Brain pericyte (primary cell): ENCODE data around the gene PSEN2.
"Not testable (repeated sequence)": the region's sequence is repeated elsewhere in the genome, so short reads cannot be mapped to it uniquely, and the experiment has no call there.

Experiments used
- DNase-seq: peaks from one replicate; pipeline ENCODE4 v3.0.0-alpha.2; 2012; ENCODE audit warnings: low read depth, low spot score

PSEN2 gene

DNA sequence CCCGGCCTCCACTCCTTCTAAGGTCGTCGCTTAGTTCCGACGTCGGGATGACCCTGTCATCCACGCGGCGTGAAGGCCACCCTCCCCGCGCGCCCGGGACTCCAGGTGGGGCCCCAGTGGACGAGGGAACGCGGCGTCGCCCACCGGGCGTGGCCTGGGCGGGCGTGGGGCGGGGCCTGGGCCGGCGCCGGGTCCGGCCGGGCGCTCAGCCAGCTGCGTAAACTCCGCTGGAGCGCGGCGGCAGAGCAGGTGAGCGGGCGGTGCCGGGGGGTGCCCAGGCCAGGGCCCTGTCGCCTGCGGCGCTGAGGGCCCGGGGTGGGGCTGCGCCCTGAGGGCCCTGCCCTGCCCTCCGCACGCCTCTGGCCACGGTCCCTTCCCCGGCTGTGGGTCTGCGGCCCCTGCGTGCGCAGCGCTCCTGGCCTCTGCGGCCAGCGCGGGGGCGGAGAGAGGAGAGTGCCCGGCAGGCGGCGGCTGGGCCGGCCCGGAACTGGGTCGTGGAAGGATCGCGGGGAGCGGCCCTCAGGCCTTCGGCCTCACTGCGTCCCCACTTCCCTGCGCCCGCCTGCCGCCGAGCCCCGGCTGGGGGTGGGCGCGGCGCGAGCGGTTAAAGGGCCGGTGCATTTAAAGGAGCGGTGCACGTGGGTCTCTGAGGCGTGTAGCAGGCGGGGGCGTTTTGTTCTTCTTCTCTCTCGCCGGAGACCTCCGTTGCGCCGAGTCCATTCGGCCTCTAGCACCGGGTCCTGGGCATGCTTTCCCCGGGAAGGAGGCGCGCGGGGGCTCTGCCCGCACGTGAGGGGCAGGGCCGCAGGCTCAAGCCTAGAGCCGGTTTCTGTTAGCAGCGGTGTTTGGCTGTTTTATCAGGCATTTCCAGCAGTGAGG lies at the start of gene PSEN2:
TSS of gene PSEN2 (plus strand) at position 216 of the 879 bp plus-strand sequence. CDS start 11,292 bp downstream, outside the sequence.
- DNase-seq: no peak

DNA sequence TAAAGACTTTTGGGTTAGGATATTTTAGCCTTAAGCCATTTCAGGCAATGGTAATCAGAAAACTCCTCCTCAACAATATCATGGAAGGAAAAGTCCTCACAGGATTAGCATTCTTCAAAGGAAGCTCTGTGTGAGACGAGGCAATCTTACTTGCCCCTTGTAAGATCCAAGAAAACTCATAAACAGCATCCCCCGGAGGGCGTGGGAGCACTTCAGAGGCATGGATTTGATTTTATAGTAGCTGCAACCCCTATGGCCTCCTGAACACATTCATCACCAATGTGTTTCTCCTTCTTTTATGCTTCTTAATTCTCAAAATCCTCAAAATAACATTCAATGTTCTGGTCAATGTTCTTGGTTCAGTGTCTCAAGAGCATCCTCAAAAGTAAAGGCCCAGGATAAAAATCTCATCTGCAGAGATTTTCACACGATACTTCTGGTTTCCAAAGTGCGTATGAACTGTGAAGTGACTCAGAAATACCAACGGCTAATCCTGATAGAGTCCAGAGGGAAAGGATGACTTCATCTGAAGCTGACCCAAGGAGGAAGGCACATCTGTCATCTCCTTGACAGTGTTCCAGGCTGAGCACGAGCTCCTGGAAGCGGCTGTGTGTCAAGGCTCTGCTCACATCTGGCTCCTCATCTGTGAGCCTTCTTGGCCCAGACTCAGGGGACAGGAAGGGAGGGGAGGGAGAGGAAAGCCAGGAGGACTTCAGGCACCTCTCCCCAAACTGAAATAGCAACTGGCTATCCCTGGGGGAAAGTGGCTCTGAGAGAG lies 49.3 kb upstream of the PSEN2 start:
- peak; percentile 17 for DNase-seq

DNA sequence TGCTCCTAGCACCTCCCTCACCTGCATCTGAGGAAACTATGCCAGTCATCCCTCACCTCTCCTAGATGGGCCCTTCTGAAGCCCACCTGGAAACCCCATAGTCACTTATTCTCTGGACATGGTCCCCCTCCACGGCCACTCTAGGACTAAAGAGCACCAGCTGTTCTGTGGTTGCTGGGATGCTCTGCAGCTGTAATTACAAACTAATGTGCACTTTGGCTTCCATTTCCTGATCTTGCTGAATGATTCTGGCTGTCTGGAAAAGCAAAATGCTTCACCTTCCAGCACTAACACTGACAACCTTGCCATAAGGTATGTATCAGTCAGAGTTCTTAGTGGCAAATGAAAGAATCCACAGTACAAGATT lies 48.7 kb upstream of the PSEN2 start:
- DNase-seq: no peak

DNA sequence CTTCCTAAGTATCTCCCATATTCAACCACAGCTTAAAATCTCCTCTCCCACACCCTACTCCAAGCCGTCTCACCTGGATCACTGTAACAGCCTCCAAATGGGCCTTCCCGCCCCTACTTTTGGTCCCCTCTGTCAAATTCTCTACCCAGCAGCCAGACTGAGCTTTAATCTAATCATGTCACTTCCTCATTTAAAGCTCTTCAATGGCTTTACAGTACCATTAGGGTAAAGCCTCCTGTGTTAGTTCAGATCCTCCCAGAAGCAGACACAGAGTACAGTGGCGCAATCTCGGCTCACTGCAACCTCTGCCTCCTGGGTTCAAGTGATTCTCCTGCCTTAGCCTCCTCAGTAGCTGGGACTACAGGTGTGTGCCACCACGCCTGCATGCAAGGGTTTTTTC lies 46.8 kb upstream of the PSEN2 start:
- no peak for DNase-seq

DNA sequence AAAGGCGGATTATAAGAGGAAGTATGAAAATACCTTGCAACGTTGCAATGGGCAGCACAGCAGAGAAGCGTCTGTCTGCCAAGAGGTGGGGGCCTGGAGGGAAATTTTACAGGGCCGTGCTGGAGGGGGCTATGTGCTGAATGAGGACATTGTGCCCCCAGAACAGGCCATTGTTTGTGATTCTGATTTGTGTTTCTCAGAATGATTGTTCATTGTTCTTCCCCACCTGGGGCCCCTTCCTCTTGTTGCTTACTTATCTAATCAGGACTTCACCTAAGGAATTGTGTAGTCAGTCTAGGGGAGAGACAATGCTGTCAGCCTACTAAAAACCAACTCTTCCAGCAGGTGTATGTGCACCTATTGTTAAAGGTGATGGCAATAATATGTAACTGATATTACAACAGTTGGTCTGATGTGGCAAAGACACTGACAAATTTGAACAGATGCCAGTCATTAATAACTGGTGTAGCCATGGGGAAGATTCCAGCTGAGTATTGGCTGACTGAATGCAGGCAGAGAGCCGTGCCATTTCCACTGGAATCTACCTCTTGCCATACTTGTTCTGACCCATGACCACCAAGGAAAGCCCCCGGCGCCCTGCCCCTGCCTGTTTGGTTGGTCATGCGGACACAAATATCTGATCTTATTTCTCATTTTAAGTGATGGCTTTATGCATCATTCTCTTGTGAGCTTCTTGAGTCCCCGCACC lies 45.2 kb upstream of the PSEN2 start:
- no peak for DNase-seq

DNA sequence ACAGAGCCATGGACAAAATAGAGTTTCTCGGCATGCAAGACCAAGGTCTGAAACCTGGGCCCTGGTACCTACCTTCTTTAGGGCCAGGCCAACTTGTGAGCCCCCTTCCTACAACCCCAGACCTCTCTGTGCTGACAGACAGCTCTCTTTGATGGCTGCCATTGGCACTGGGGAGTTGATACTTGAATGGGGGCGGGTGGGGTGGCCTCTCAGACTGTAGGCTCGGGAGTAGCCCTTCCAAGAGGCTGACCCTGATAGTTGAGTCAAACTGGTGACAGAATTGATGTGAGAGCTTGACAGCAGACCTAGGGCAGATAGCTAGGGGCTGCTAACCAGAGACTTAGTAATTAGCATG lies 44.7 kb upstream of the PSEN2 start:
- no peak for DNase-seq

DNA sequence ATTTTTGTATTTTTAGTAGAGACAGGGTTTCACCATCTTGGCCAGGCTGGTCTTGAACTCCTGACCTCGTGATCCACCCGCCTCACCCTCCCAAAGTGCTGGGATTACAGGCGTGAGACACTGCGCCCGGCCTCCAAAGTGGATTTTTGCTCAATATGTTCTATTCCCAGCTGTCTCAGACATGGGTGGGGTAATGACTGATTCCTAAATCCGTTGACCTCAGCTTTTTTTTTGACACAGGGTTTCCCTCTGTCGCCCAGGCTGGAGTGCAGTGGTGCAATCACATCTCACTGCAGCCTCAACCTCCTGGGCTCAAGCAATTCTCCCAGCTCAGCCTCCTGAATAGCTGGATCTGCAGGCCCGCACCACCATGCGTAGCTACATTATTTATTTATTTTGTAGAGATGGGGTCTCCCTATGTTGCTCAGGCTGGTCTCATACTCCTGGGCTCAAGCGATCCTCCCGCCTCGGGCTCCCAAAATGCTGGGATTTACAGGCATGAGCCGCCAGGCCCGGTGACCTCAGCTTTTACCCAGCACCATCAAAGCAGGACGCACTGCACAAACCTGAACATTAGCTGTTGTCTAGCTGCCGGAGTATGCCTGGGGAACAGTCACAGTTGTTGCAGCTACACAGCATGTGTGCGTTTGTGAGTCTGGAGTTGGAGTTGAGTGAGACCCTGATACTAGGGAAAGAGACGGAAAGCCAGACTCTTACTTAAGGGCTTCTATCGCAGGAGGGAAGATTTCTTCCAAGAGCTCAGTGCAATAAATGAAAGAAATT lies 43.7 kb upstream of the PSEN2 start:
- DNase-seq: no peak

DNA sequence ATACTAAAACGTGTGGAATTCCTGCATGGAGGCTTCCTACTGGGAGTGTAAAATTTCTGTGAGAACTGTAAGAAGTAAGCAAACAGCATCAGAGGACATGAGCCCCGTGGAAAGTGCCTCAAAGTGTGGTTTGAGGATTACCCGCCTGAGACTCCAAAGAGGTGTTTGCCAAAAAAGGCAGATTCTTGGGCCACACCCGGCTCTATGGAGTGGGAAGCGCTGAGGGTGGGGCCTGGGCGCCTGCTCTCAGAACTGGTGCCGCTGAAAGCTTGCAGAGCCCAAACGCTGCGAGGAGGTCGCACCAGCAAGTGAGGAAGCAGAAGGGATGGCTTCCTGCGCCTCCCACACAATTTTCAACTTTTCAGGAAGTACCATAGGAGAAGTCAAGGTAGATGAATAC lies 43.0 kb upstream of the PSEN2 start:
- DNase-seq: no peak

DNA sequence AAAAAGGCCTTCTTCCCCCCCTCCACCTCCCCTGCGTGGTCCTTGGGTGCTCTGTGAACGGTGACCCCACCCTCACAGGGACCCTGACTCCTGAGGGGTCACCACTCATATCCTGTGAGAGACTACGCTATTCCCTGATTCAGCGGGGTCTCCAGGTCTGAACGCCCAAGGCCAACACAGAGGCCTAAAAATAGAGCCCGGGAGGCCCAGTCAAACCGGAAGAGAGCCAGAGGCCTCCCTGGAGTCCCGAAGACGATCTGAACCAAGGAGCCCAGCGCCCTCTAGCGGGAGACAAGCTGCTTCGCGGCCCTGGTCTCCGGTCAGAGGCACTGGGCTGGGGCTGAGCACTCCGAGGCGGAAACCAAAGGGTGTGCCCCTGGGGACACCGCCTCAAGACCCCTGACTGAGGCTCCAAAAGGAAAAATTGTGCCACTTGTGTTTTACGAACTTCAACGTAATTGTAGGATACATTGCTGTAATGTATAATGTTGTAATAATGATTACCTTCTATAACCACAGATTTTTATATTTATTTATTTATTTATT lies 42.4 kb upstream of the PSEN2 start:
- peak; percentile 65 for DNase-seq

DNA sequence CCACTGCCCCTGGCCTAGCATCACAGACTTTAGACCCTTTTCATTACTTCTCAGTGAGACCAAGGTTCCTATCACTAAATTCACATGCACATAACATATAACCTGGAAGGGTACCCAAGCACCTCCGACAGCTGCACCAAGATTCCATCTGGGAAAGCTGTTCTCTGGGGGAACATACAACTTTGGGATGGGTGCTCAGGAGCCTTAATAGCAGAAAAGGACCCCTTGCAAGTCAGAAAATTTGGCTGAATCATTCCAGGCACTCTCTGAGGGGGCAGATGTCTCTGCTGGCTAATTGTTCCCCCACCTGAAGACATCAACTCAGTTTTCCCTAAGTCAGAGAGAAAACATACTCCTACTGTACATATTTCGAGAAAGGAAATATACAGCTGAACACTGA lies 41.3 kb upstream of the PSEN2 start:
- no peak for DNase-seq

DNA sequence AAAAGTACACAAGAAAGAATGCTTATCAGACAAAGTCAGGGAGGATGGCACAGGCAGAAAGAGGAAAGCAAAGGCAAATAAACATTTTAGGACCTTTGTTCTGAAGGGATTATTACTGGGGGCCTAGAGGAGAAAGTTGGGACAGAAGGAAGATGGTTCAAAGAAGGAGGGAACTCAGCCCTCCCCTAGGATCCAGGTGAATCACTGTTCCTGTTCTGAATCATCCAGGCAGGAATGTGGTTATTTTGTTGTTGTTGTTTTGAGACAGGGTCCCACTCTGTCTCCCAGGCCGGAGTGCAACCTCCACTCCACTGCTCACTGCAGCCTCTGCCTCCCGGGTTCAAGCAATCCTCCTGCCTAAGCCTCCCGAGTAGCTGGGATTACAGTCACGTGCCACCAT lies 38.5 kb upstream of the PSEN2 start:
- DNase-seq: no peak

DNA sequence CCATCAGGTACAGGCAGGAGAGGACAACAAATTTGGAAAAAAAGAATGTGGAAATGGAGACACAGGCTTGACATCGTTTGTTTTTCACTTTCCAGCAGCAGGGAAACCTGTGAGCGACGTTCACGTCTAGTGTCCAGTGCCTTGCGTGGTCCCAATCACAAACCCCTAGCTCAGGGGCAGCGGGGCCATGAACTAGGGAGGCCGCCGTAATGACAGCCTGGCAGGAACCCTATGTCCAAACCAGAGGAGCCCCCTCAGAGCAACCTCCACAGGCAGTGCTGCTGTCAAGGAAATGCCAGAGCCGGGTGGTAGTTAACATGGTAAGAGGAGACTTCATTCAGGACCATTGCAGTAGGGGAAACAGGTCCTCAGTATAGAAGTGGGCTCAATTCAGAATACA lies 37.8 kb upstream of the PSEN2 start:
- DNase-seq: no peak

DNA sequence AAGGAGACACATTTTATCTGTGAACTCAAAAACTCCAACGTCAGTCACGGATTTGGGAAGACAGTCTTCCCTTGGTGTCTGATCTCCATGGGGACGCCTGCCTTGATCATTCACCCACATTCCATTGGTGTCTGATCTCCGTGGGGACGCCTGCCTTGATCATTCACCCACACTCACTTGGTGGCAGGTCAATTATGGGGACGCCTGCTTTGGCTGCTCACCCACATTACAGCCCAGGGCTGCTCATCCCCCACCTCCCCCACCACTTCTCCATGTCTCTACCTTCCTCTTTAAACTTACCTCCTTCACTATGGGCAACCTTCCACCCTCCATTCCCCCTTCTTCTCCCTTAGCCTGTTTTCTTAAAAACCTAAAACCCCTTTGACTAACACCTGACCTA lies 36.2 kb upstream of the PSEN2 start:
- DNase-seq: not testable (repeated sequence)

DNA sequence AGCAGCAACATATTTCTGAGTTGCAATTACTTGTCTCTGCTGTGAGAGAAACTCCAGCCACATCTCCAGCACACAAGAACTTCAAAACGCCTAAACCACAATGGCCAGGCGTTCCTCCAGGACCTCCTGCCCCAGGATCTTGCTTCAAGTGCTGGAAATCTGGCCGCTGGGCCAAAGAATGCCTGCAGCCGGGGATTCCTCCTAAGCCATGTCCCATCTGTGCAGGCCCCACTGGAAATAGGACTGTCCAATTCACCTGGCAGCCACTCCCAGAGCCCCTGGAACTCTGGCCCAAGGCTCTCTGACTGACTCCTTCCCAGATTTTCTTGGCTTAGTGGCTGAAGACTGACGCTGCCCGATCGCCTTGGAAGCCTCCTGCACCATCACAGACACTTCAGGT lies 35.0 kb upstream of the PSEN2 start:
- DNase-seq: not testable (repeated sequence)

DNA sequence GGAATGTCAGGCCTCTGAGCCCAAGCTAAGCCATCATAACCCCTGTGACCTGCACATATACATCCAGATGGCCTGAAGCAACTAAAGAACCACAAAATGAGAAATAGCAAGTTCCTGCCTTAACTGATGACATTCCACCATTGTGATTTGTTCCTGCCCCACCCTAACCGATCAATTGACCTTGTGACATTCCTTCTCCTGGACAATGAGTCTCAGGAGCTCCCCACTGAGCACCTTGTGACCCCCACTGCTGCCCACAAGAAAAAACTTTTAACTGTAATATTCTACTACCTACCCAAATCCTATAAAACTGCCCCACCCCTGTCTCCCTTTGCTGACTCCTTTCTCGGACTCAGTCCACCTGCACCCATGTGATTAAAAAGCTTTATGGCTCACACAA lies 32.5 kb upstream of the PSEN2 start:
- not testable (repeated sequence) for DNase-seq

DNA sequence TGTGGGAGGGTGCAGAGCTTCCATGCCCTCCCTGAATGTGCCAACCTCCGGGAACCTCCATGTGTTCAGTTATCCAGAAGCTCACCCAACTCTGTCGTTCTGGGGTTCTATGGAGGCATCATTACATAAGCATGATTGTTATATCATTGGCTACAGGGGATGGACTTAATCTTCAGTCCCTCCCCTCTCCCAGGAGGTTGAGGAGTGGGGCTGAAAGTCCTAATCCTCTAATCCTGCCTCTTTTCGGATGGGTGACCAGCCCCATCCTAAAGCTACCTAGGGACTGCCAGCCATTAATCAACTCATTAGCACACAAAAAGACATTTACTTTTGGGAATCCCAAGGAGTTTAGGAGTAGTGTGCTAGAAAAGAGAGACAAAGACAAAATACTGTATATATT lies 32.0 kb upstream of the PSEN2 start:
- no peak for DNase-seq

DNA sequence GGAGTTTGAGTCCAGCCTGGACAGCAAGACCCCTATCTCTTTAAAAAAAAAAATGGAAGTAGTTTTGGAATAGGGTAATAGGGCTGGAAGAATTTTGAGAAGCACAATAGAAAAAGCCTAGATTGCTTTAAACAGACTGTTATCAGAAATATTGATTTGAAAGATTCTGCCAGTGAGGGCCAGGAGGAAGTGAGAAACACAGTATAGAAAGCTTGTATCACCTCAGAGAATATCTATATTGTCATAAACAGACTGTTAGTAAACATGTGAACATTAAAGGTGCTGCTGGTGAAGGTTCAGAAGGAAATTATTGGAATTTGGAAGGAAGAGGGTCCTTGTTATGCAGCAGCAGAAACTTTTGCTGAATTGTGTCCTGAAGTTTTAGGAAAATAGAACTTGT lies 24.8 kb upstream of the PSEN2 start:
- DNase-seq: no peak

DNA sequence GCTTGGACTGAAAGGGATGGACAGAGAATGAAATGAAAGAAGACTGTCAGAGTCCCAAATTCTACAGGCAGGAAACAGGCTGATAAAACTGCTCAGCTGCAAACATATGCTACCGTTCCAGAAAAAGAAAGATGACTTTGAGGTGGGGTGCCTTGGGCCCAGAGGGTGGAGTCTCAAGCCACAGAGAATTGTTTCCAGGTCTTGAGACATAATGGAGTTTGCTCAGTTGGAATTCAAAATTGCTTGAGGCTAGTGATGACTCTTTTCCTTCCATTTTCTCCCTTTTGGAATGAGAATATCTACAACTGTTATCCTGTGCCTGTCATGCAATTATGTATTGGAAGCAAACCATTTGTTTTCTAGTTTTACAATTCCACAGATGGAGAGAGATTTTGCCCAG lies 23.6 kb upstream of the PSEN2 start:
- DNase-seq: no peak

DNA sequence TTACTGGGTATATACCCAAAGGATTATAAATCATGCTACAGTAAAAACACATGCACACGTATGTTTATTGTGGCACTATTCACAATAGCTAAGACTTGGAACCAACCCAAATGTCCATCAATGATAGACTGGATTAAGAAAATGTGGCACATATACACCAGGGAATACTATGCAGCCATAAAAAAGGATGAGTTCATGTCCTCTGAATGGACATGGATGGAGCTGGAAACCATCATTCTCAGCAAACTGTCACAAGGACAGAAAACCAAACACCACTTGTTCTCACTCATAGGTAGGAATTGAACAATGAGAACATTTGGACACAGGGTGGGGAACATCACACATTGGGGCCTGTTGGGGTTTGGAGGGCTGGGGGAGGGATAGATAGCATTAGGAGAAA lies 15.9 kb upstream of the PSEN2 start:
- DNase-seq: not testable (repeated sequence)

DNA sequence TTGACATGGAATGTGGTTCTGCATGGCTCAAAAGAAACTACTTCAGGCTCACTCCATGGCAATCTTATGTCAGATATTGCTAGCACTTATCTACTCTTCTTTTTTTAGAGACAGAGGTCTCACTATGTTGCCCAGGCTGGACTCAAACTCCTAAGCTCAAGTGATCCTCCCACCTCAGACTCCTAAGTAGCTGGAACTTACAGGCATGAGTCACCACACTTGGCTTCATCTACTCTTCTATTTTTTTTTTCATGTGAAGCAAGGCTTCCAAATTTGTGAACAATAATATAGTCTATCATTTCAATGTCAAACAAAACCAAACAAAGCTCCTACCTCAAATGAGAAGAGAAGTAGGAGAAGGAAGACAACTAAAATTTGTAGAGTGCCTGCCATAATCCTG lies 7.5 kb upstream of the PSEN2 start:
- DNase-seq: no peak

DNA sequence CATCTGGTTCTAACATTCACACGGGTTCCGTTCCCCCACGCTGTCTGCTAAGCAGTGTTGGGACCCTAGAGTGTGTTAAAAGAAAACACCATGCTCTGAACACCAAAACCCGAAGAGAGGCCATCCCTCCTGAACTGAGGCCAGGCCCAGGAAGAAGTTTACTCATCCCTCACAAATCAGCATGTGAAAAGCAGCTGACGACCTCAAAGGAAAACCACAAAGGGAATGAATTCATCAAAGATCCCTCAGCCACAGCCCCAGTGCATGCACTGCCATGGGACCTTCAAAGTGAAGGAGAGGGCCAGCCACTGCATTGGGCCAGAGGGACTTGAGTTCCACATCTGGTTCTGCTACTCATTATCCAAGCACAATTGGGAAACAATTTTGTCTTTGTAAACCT lies 7.0 kb upstream of the PSEN2 start:
- no peak for DNase-seq
